KG1 (cell line): ENCODE data around the gene PRDM16.

ENCODE experiments used
- DNase-seq: peaks from one replicate; lab custom pipeline; 2025; lab: John Stamatoyannopoulos, UW

Gene PRDM16

DNA sequence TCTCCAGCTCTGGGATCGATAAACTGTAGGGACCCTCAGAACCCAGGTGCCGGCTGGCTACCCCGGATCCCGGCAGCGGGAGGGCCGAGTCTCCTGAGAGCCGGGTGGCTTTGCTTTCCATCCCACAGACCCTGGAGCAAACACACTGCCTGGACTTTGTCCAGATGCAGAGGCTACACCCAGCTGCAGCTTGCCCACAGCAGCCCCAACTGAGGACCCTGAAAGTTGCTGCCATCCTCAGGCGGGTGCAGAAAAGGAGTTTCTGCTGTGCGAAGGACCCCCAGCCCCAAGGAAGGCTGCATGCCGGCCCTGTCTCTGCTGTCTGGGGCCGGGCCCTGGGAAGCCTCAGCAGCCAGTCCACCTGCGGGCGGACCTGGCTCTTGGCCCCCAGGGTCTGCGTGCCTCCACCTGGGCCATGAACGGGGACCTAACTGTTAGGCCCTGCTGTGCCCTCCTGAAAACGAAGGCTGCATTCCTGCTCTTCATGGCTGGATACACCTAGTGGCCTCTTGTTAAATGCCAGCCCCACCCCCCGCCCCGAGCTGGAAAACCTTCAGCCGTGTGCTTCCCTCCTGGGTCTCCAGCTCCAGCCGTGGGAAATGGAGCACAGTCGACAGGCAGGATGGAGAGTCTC is 287.9 kb downstream of the PRDM16 start:
- no peak for DNase-seq

DNA sequence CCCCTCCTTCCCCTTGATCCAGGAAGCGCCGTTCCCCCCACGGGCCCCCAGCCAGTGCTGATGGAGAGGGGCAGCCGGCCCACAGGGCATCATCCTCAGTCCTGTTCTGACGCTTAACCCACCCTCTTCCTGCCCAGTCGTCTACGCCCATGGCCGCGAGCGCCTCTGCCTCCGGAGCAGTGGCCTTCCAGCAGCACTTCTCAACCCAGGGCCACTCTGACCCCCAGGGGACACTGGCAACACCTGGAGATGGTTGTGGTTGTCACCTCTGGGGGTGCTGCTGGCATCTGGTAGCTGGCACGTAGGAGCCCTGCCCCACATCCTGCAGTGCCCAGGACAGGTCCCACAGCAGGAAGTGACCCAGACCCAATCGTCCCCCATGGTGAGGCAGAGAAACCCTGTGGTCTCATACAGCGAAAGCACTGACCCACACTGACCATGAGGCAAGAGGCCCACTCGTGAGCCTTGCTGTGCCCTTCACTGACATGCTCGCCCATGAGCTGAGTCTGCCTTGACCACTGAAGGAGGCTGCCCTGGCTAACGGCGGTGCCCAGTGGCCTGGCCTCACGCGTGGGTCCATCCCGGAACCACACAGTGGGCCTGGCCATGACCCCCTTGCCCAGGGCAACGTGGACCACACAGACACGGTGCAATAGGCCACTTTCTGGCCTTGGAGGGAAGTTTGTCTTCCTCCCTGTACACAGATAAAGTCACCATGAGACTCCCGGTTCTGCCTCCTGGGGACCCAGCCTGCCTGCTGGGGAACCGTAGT is 288.7 kb downstream of the PRDM16 start:
- no peak for DNase-seq

DNA sequence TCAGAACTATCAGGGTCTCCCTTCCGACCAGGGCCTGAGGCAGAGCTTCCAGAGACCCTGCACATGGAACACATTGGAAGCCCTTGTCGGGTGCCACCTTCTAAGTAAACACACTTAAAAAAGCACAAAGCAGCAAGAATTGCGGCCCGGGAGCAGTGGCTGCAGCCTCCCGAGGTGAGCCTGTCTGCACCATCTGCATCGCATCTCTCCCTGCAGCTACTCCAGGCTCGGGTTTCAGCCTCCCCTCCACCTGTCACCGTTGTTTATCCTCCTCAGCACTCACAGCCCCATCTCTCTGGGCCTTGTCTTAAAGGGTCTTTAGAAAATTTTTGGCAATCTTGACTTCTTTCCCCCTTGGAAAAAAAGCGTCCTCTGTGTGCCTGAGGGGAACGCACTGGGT is 290.3 kb downstream of the PRDM16 start:
- DNase-seq = no peak

GRCh38 chr1:3359756-3360440 is 290.9 kb downstream of the PRDM16 start:
- no peak for DNase-seq

GRCh38 chr1:3360646-3361257 is 291.7 kb downstream of the PRDM16 start:
- DNase-seq = no peak

GRCh38 chr1:3363023-3363422 is 294.0 kb downstream of the PRDM16 start:
- DNase-seq = no peak

GRCh38 chr1:3363756-3364155 is 294.8 kb downstream of the PRDM16 start:
- DNase-seq = no peak

GRCh38 chr1:3364551-3364950 is 295.5 kb downstream of the PRDM16 start:
- DNase-seq = no peak

DNA sequence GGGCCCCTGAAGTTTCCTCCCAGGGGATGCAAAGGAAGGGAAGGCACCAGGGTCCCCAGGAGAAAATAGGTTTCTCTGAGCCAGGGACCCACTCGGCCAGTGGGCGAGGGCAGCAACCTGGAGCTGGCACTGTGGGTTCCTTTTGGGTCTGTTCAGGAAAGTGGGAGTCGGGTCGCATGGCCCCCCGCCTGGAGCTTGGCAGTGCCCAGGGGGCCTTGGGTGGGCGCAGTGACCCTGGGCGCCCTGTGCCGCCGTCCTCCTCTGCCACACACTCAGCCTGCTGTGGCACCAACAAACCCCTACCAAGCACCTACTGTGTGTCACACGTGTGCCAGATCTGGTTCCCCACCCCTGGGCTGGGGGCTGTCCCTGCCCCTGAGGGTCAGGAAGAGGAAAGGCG is 296.0 kb downstream of the PRDM16 start:
- DNase-seq = no peak

GRCh38 chr1:3365523-3366125 is 296.6 kb downstream of the PRDM16 start:
- no peak for DNase-seq

DNA sequence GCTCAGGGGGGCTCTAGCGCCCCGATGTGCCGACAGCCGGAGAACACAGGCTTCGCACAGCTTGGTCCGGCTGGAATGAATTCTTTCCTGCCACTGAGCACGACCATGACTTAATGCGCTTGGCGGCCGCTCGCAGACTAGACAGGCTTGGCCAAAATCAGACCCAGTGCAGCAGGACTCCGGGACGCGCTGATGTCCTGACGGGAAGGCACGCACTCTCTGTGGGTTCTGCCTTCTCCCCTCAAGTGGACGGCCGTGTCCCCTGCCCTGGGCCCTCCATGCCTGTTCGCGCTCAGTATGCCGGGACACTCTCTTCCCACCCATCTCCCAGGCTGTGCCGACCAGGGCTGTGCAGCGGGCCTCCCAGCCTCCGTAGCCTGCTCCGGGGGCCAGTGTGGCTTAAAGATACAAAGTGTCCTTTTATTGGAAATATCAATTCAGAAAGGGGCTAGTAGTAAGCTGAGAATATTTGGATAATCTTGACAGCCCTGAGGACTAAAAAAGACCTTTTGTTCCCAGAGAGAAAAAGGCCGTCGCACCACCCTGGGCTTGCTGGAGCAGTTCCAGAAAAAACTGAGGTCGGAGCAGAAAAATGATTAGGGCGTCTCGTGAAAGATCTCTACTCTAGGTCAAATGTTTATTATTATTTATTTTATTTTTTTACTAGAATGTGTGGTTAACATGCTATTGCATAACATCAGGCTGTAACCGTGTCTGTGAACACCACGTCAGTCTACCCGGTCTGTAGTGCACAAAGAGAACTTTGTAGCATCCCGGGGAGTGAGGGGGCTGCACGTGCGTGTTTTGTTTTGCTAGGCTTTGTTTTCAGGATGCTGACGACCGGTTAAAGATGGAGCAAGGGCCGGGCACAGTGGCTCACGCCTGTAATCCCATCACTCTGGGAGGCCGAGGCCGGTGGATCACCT is 297.4 kb downstream of the PRDM16 start:
- DNase-seq = no peak

GRCh38 chr1:3367376-3367775 is 298.4 kb downstream of the PRDM16 start:
- DNase-seq = no peak

- DNase-seq = no peak
These were observed 299.1 kb downstream of the PRDM16 start for GRCh38 chr1:3368059-3368458.

DNA sequence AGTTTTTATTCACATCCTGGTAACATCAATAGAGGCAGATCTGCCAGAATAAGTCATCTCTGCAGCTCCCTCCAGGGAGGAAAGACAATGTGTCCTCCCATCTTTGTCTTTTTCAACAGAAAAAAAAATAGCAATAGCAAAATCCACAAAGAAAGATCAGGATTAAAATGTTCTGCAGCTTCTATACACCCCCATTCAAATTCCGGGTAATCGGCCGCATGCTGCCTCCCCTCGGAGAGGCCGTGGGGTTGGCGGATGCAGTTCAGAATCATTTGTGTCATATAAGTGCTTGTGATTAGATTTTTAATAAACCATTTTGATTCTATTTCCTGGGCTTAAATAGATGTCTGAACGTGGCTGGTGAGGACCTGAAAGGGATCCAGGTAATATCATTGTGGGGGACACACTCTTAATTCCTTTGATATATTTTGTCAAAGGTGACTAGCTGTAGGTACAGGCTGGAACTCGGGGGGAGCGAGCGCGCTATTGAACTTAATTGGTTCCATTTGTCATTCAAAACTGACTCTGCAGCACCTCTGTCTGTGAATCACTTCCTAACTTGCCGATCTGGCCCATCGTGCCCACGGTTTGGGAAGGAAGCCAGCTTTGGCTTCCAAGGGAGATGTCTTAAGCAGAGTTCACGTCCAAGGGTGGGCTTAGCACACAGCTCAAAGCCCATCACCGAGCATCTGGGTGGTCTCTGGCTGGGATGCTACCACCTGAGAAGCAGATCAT is 299.9 kb downstream of the PRDM16 start:
- no peak for DNase-seq

DNA sequence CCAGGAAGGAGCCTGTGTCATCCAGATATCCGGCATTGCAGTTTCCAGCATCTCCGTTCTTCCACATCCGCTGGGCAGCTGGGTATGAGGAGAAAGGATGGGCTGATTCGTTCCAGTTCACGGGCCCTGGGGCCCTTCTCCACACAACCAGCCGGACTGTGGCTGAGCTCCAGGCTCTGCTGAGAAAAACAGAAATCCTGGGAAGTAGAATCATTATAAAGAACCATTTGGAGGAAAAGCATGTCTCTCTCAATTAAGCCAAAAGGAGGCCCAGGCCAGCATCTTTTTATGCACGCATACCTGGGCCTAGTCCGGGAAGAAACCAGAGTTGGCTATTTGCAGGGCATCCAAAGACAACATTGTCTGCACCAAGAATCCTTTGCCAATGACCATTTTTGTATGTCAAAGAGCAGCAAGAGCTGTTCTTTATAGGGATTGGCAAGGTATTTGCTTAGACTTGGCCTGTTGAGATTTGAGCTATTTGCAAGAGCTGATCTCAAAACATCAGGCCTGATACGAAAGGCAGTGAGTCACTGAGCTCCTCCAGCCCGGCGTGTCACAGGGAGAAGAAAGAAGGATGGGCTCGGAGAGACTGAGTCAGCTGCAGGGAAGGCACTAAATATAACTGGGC is 300.6 kb downstream of the PRDM16 start:
- no peak for DNase-seq

- DNase-seq = no peak
These were observed 302.1 kb downstream of the PRDM16 start for GRCh38 chr1:3370856-3371703.

DNA sequence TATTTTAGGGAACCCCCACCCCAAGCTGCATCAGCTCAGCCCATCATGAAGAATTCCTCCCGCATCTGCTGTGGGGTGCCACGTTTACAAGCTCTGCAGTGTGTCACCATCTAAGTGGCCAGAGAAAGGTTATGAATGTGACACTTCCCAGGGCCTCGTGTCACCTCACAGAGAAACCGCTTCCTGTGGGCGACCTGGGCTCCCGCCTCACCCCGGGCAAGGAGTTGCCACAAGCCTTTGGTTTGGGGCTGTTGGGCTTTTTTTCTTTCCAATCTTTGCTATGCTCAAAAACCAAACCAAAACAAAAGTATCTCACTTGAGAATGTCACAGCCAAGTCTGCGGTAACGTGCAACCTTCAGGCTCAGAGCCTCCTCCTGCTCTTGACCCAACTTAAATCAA is 303.3 kb downstream of the PRDM16 start:
- DNase-seq = no peak

DNA sequence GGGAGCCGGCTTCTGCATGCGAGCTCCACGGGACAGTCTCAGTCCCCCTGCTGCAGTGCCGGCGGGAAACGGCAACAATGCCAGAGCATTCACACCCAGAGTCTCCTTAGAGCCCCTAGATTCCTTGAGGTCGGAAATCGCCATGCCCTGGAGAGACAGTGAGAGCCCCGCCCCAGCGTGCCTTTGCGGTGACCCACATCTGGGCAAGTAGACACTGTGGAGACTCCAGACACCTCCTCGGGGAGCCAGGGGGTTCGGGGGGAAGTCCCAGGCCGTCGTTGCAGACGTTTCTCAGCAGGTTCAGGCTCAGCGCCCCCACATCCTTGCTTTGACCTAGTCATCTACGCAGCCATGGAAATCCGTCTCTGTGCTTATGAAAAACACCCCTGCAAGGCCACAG is 304.2 kb downstream of the PRDM16 start:
- no peak for DNase-seq
